GM18907 (cell line): Measurements from ENCODE around the gene PPM1E.
"Not testable (repeated sequence)": the region's sequence is repeated elsewhere in the genome, so short reads cannot be mapped to it uniquely, and the experiment has no call there.

Experiments used
- ATAC-seq: cut with Tn5 transposase; IDR thresholded peaks from one replicate; pipeline ENCODE4 v1.9.1; 2021; ENCODE audit warnings: mild to moderate bottlenecking, moderate library complexity; ENCODE audit not compliant: unreplicated experiment

Gene PPM1E

DNA sequence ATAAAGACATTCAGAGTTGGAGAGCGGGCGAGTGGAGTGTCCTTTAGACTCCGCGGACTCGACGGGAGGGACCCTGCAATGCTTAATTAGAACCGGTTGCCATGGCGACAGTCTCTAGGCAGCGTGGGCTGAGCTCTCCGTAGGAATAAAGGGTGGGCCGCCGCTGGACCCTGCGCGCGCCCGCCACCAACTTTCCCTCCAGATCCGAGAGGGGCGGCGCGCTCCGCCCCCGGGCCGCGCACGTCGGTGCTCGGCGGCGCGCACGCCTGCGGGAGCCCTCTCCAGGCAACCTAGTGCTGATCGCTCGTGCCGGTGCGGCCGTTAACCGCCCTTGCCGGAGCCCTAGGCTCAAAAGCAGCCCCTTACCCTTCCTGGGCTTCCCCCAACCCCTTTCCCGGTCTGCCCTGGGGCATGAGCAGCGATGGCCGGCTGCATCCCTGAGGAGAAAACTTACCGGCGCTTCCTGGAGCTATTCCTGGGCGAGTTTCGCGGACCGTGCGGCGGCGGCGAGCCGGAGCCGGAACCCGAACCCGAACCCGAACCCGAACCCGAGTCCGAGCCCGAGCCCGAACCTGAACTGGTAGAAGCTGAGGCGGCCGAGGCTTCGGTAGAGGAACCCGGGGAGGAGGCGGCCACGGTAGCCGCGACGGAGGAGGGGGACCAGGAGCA lies at the start of gene PPM1E:
Gene PPM1E (plus strand): TSS at position 278 of the 669 bp plus-strand sequence.
- no peak for ATAC-seq

- no peak for ATAC-seq
Observed at GRCh38 chr17:58706351-58707140, 49.1 kb upstream of the PPM1E start.

DNA sequence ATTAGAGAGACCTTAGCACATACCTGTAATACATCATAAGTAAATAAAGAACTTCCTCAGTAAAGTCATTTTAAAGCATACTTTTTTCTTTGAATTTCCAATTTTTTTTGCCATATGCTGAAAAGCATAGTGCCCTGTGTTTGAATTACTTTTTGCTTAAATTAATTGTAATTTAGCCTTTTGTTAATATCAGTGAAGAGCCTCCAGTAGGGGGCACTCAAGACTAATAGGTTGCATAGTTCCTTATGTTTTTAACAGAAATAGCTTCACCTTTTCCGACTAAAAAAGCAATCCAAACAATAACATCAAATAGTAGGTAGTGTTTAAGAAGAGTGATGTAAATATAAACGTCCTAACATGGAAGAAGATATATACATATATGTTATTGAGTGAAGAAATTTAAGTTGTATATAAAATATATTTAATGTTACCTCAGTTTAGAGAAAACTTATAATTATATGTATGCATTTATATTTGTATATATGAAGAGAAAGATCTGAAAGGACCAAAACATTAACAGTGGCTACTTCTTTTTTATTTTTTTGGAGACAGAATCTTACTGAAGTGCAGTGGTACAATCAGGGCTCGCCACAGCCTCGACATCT lies 44.6 kb upstream of the PPM1E start:
- ATAC-seq: no peak

- ATAC-seq: no peak
Observed at GRCh38 chr17:58722274-58722673, 33.4 kb upstream of the PPM1E start.

DNA sequence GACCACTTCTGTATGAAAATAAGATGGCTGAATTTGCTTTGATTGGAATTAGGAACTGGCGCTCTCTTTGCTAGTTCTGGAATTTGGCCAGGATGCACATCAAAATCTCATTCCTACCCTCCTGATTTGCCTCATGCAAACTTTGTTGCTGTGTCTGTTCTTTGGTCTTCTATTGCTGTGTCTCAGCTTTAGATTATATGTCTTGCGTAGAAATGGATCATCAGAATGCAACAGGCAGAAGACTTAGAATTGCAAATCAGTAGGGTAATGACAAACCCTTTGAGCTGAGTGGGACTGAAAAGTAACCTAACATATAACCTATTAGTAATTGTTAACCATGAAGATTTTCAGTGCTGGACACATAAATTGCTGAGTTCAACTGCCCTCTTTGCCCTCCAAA lies 33.0 kb upstream of the PPM1E start:
- ATAC-seq: no peak

- ATAC-seq: no peak
Observed at GRCh38 chr17:58728798-58729197, 26.9 kb upstream of the PPM1E start.

DNA sequence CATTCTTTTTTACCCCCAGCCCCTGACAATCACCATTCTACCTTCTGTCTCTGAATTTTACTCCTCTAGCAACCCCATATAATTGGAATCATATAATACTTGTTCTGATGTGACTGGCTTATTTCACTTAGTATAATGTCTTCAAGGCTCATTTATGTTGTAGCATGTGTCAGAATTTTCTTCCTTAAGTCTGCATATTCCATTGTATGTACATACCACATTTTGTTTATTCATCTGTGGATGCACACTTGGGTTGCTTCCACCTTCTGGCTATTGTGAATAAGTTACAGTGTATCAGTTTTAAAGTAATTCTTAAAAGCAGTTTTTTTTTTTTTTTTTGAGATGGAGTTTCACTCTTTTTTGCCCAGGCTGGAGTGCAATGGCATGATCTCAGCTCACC lies 24.7 kb upstream of the PPM1E start:
- ATAC-seq: no peak

DNA sequence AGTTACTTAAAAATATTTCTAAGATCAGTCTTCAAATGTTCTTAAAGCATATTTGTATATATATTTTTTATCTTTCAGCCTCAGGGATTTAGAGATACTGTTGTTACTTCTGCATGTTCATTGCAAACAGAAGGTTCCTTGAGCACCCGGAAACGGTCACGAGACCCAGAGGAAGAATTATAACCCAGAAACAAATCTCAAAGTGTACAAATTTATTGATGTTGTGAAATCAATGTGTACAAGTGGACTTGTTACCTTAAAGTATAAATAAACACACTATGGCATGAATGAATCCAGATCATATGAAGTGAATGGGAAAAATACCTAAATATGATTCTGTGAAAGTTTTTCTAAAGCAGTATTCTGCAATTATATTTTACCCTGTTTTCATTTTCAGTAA lies 21.6 kb upstream of the PPM1E start:
- ATAC-seq: no peak

DNA sequence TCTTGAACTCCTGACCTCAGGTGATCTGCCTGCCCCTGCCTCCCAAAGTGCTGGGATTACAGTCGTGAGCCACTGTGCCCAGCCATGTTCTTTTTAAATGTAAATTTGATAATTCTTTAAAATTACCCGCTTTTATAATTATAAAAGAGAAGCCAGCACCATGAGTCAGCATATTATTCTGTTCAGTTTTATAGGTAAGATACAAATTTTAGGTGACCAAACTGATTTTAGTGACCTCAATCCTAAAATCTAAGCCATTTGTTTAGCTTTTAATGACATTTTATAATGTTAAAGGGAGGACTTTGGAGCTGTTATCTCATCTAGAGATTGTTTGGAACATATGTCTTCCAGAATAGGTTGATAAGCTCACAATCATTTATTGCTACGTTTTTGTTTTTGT lies 20.8 kb upstream of the PPM1E start:
- ATAC-seq: no peak

DNA sequence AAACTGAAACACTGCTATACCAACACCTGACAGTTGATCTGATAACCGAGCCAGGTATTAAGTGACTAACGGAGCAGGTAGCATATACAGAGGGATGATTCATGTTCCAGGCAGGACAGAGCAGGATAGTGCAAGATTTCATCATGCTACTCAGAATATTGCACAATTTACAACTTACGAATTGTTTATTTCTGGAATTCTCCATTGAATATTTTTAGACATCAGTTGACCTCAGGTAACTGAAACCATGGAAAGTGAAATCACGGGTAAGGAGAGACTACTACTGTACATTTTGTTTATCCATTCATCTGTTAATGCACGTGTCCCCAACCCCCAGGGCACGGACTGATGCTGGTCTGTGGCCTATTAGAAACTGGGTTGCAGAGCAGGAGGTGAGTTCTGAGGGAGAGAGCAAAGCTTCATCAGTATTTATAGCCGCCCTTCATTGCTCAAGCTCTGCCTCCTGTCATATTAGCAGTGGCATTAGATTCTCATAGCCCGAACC lies 14.5 kb upstream of the PPM1E start:
- ATAC-seq: no peak

DNA sequence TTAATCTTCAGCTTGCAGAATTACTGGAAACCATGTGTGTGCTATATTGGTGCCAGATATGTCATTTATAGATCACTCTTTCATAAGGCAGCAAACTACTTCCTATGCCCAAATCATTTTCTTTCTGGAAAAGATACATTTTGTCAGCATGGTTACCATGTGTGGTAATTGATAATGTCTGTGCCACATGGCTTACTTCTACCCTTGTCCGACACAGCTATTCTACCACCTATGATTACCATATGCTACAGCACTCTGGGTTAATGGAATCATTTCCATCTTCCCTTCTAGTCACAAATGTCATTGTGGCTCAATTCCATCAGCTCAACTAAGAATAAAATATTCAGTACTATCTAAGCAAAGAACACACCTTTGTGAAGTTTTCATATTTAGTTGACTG lies 8.0 kb upstream of the PPM1E start:
- ATAC-seq: no peak

DNA sequence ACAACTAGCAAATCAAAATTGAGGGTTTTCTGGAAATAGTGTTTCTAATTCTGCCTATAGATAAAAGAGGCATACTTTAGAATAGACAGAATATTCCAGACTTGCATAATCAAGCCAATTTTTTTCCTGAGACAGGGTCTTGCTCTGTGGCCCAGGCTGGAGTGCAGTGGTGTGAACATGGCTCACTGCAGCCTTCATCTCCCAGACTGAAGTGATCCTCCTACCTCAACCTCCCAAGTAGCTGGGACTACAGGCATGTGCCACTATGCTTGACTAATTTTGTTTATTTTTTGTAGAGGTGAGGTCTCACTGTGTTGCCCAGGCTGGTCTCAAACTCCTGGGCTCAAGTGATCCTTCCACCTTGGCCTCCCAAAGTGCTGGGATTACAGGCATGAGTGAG lies 6.0 kb upstream of the PPM1E start:
- ATAC-seq: not testable (repeated sequence)

DNA sequence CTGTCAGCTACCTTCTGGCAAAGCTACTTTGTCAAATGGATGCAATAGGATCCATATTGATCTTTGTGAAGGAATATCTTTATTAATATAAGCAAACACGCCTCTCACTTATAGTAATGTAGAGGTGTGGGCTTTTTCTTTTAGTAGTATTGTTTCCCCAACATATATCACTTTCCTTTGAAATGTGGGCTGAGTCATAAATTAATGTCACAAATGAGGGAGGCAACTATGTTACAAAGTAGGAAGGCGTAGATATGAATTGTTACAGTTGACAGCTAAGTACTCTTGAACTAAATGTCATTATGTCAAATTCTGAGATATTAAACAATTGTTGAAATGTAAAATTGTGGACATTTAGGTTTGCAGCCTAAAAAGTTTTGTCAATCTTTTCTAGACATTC lies 2.6 kb upstream of the PPM1E start:
- ATAC-seq: no peak

DNA sequence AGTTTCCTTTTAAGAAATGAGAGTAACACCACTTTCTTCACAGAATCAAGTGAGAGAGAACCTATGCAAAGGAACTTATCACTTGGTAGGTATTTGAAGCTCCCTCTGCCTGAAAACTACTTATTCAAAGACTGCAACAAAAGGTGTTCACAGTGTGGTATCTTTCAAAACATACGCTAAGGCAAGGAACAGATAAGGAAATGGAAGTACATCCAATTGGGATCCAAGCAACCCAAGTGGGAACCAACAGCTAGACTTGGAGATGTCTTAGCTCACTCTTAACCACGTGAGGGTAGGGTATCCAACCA lies 431 bp upstream of the PPM1E start:
- no peak for ATAC-seq

GRCh38 chr17:58756246-58757161 lies 850 bp downstream of the PPM1E start:
- no peak for ATAC-seq

GRCh38 chr17:58757162-58757613 lies 1.5 kb downstream of the PPM1E start:
- ATAC-seq: no peak

DNA sequence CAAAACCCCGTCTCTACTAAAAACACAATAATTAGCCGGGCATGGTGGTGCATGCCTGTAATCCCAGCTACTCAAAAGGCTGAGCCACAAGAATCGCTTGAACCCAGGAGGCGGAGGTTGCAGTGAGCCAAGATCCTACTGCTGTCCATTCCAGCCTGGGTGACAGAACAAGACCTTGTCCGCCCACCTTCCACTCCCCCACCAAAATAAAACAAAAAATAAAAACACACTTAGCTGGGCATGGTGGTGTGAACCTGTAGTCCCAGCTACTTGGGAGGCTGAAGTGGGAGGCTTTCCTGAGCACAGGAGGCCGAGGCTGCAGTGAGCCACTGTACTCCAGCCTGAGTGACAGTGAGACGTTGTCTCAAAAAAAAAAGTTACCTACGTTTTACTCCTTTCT lies 3.2 kb downstream of the PPM1E start:
- no peak for ATAC-seq

GRCh38 chr17:58759522-58759921 lies 3.9 kb downstream of the PPM1E start:
- ATAC-seq: no peak

GRCh38 chr17:58760248-58760647 lies 4.6 kb downstream of the PPM1E start:
- ATAC-seq: no peak

GRCh38 chr17:58763263-58763662 lies 7.6 kb downstream of the PPM1E start:
- ATAC-seq: no peak

GRCh38 chr17:58764373-58764772 lies 8.7 kb downstream of the PPM1E start:
- no peak for ATAC-seq
